H1 (cell line): ENCODE measurements around the gene ELAVL1. TPM values are rescaled to one million over a fixed set of nuclear protein-coding genes. Genes with fewer than 3 reads are reported as not detected.

Experiments
- CTCF ChIA-PET: fragments of 300-600 bp; sonication (Branson Sonifier 250); formaldehyde crosslinking; loops from one replicate; lab custom pipeline; 2021; ENCODE audit not compliant: partially characterized antibody; lab: Charles Lee
- POLR2A ChIA-PET: fragments of 300-600 bp; sonication (Branson Sonifier 250); formaldehyde crosslinking; loops from one replicate; lab custom pipeline; 2021; ENCODE audit warnings: inconsistent platforms; ENCODE audit not compliant: partially characterized antibody; lab: Charles Lee
- DNase-seq, 2 experiments: peaks; one replicate each; pipeline versions ENCODE4 v3.0.0 to v3.0.0-alpha.2; 2010 to 2022; ENCODE audit warnings: low spot score in 2 of 2, low read depth in 1 of 2, mixed read lengths in 1 of 2
- FAIRE-seq: peaks from 2 replicates; lab custom pipeline; 2011; peaks lifted over from hg19 to GRCh38; lab: Jason Lieb, UNC
- H2AFZ ChIP-seq: 2 replicates; pipeline ENCODE4 v1.8.1; 2012; ENCODE audit warnings: low read length, inconsistent platforms
- H2AK5ac ChIP-seq: 2 replicates; pipeline ENCODE4 v1.6.1; 2013; ENCODE audit warnings: low read depth, low read length
- H2BK120ac ChIP-seq: replicated peaks from 2 replicates; pipeline ENCODE3; 2013; ENCODE audit warnings: low read depth, low read length, inconsistent platforms
- H2BK12ac ChIP-seq: 2 replicates; pipeline ENCODE4 v1.6.1; 2013; ENCODE audit warnings: low read depth, low read length
- H2BK15ac ChIP-seq: 2 replicates; pipeline ENCODE4 v1.6.1; 2013; ENCODE audit warnings: low read length
- H2BK20ac ChIP-seq: 2 replicates; pipeline ENCODE4 v1.6.1; 2013; ENCODE audit warnings: low read length
- H2BK5ac ChIP-seq: 2 replicates; pipeline ENCODE4 v1.6.1; 2013; ENCODE audit warnings: low read depth, low read length
- H3K14ac ChIP-seq: 2 replicates; pipeline ENCODE4 v1.6.1; 2013; ENCODE audit warnings: inconsistent platforms; ENCODE audit not compliant: insufficient read length
- H3K18ac ChIP-seq: 2 replicates; pipeline ENCODE4 v1.6.1; 2013; ENCODE audit warnings: low read length; ENCODE audit errors: extremely low read depth
- H3K23ac ChIP-seq: 2 replicates; pipeline ENCODE4 v1.6.1; 2013; ENCODE audit warnings: inconsistent platforms; ENCODE audit not compliant: insufficient read length
- H3K23me2 ChIP-seq: 2 replicates; pipeline ENCODE4 v1.6.1; 2013; ENCODE audit warnings: low read depth, low read length
- H3K27ac ChIP-seq: 2 replicates; pipeline ENCODE4 v1.6.1; 2011; ENCODE audit warnings: low read depth, low read length, inconsistent platforms
- H3K27me3 ChIP-seq, 4 experiments: replicated peaks in 1 of 4; 1 replicate in 1 of 4; 2 replicates in 3 of 4; pipeline versions ENCODE4 v1.6.1 to v1.8.1; 2011 to 2013; ENCODE audit warnings: low read length in 3 of 4, mild to moderate bottlenecking in 3 of 4, inconsistent platforms in 2 of 4, mixed read lengths in 2 of 4, moderate library complexity in 1 of 4; ENCODE audit not compliant: control insufficient read depth in 3 of 4, insufficient read depth in 3 of 4; ENCODE audit errors: extremely low read depth in 1 of 4
- H3K36me3 ChIP-seq, 4 experiments: 2 replicates each; pipeline versions ENCODE4 v1.6.1 to v1.8.1; 2011 to 2013; ENCODE audit warnings: mild to moderate bottlenecking in 4 of 4, low read length in 3 of 4, moderate library complexity in 2 of 4, control low read depth in 1 of 4, inconsistent platforms in 1 of 4; ENCODE audit not compliant: insufficient read depth in 4 of 4, control insufficient read depth in 2 of 4
- H3K4ac ChIP-seq: replicated peaks from 2 replicates; pipeline ENCODE3; 2013; ENCODE audit warnings: low read length, low read depth, mixed read lengths, inconsistent platforms; ENCODE audit not compliant: insufficient read length
- H3K4me1 ChIP-seq, 4 experiments: replicated peaks in 1 of 4; 1 replicate in 1 of 4; 2 replicates in 3 of 4; pipeline versions ENCODE4 v1.6.1 to v1.8.1; 2011 to 2013; ENCODE audit warnings: low read length in 3 of 4, inconsistent platforms in 2 of 4, mixed read lengths in 1 of 4; ENCODE audit not compliant: insufficient read depth in 4 of 4, control insufficient read depth in 3 of 4
- H3K4me2 ChIP-seq, 2 experiments: 2 replicates each; pipeline versions ENCODE4 v1.6.1 to v1.8.1; 2011 to 2013; ENCODE audit warnings: low read depth in 2 of 2, low read length in 2 of 2, control low read depth in 1 of 2, inconsistent platforms in 1 of 2, mild to moderate bottlenecking in 1 of 2; ENCODE audit not compliant: insufficient read depth in 1 of 2
- H3K4me3 ChIP-seq, 4 experiments: fragments of 200-600, 300-600 bp in 1 of 4; sonication (generic), shearing (Covaris generic), sonication (Bioruptor Twin) in 1 of 4; 2 replicates each; pipeline versions ENCODE4 v1.5.1 to v1.8.1; 2011 to 2016; ENCODE audit warnings: low read length in 4 of 4, low read depth in 3 of 4, control low read depth in 2 of 4, inconsistent platforms in 2 of 4, mild to moderate bottlenecking in 2 of 4, mixed read lengths in 1 of 4, moderate library complexity in 1 of 4; ENCODE audit not compliant: insufficient read depth in 2 of 4; ENCODE audit errors: extremely low read depth in 1 of 4
- H3K56ac ChIP-seq: replicated peaks from 2 replicates; pipeline ENCODE3; 2013; ENCODE audit warnings: low read depth, mild to moderate bottlenecking, mixed read lengths, low read length, inconsistent platforms; ENCODE audit not compliant: insufficient read length
- H3K79me1 ChIP-seq: 2 replicates; pipeline ENCODE4 v1.6.1; 2013; ENCODE audit warnings: low read depth, low read length, control low read depth
- H3K79me2 ChIP-seq, 2 experiments: 2 replicates each; pipeline versions ENCODE4 v1.6.1 to v1.8.1; 2012 to 2013; ENCODE audit warnings: low read length in 2 of 2, mild to moderate bottlenecking in 2 of 2, inconsistent platforms in 1 of 2; ENCODE audit not compliant: insufficient read depth in 2 of 2, control insufficient read depth in 1 of 2
- H3K9ac ChIP-seq, 4 experiments: replicated peaks in 1 of 4; 1 replicate in 1 of 4; 2 replicates in 3 of 4; pipeline versions ENCODE4 v1.6.1 to v1.8.1; 2011 to 2013; ENCODE audit warnings: low read depth in 3 of 4, low read length in 3 of 4, control low read depth in 2 of 4, mild to moderate bottlenecking in 2 of 4, moderate library complexity in 2 of 4, inconsistent platforms in 1 of 4; ENCODE audit errors: extremely low read depth in 1 of 4
- H3K9me3 ChIP-seq, 2 experiments: 2 replicates each; pipeline versions ENCODE4 v1.6.1 to v1.8.1; 2012 to 2013; ENCODE audit warnings: mild to moderate bottlenecking in 2 of 2, moderate library complexity in 2 of 2, control low read depth in 1 of 2, inconsistent platforms in 1 of 2, low read depth in 1 of 2, low read length in 1 of 2, mixed read lengths in 1 of 2; ENCODE audit not compliant: insufficient read depth in 2 of 2
- H4K20me1 ChIP-seq, 2 experiments: replicated peaks in 1 of 2; 2 replicates each; pipeline versions ENCODE3 to v1.8.1; 2011 to 2013; ENCODE audit warnings: inconsistent platforms in 2 of 2, low read length in 2 of 2, mild to moderate bottlenecking in 1 of 2; ENCODE audit not compliant: insufficient read depth in 2 of 2, control insufficient read depth in 1 of 2
- H4K5ac ChIP-seq: 2 replicates; pipeline ENCODE4 v1.6.1; 2013; ENCODE audit warnings: low read length, low read depth, mixed read lengths, inconsistent platforms; ENCODE audit not compliant: insufficient read length
- H4K8ac ChIP-seq: 2 replicates; pipeline ENCODE4 v1.8.0; 2013; ENCODE audit warnings: mild to moderate bottlenecking, moderate library complexity, low read length, inconsistent platforms; ENCODE audit not compliant: insufficient read depth; ENCODE audit errors: extremely low read depth
- H4K91ac ChIP-seq: replicated peaks from 2 replicates; pipeline ENCODE3; 2013; ENCODE audit warnings: low read length, mixed read lengths, inconsistent platforms; ENCODE audit not compliant: insufficient read length
- CTCF ChIP-seq, 3 experiments: IDR thresholded peaks; 1 replicate in 2 of 3; 2 replicates in 1 of 3; pipeline versions ENCODE4 v1.5.1 to v1.6.1; 2011; ENCODE audit warnings: low read length in 3 of 3, mild to moderate bottlenecking in 3 of 3, inconsistent platforms in 2 of 3, low read depth in 1 of 3, moderate library complexity in 1 of 3; ENCODE audit not compliant: insufficient read depth in 1 of 3; ENCODE audit errors: control extremely low read depth in 1 of 3
- RAD21 ChIP-seq, 2 experiments: IDR thresholded peaks in 1 of 2; conservative IDR thresholded peaks in 1 of 2; 2 replicates each; pipeline ENCODE4 v1.6.1; 2011; ENCODE audit warnings: low read depth in 2 of 2, low read length in 2 of 2, improper control_type of control experiment in 1 of 2, inconsistent platforms in 1 of 2, mild to moderate bottlenecking in 1 of 2, moderate library complexity in 1 of 2
- SRF ChIP-seq: IDR thresholded peaks from 2 replicates; pipeline ENCODE4 v1.6.1; 2011; ENCODE audit warnings: mild to moderate bottlenecking, low read depth, low read length, moderate library complexity
- SUZ12 ChIP-seq: fragments of 200-600 bp; sonication (generic); IDR thresholded peaks from 2 replicates; pipeline ENCODE4 v1.6.1; 2012; ENCODE audit warnings: mild to moderate bottlenecking, inconsistent platforms, low read length, moderate library complexity, mixed read lengths
- WGBS, 2 experiments: shearing (Covaris generic) in 1 of 2; methylation state at CpG; one replicate each; pipeline versions ENCODE4 v1.1.6 to v1.1.7; 2013 to 2015; ENCODE audit warnings: low lambda C conversion rate in 2 of 2, mixed read lengths in 2 of 2, inconsistent platforms in 1 of 2, low coverage in 1 of 2, missing lambda C conversion rate in 1 of 2; ENCODE audit not compliant: insufficient replicate concordance in 2 of 2, insufficient coverage in 1 of 2, insufficient read length in 1 of 2; ENCODE audit errors: extremely low coverage in 1 of 2, missing lambda C conversion rate in 1 of 2; 5-methylcytosine and 5-hydroxymethylcytosine counted together
- polyA plus RNA-seq, 7 experiments: library from polyadenylated mRNA; depleted of rRNA in 3 of 7; stranded (reverse) in 5 of 7; unstranded in 2 of 7; fragments of >200 nt in 5 of 7; fragments of 200-250 nt in 2 of 7; gene quantifications; 1 replicate in 5 of 7; 2 replicates in 1 of 7; 4 replicates in 1 of 7; pipeline versions ENCODE4 v1.2.1 to v1.2.3, GENCODE V29; 2011 to 2013; ENCODE audit warnings: missing spikeins in 2 of 7, mixed read lengths in 2 of 7
- total RNA-seq: library from RNA; stranded (reverse); fragmentation: NEBNext Ultra II Directional; extraction: Animal tissue kit (Norgen Biotek cat#: 25700); gene quantifications from 2 replicates; pipeline ENCODE4 v1.2.1, GENCODE V29; 2021

Gene ELAVL1
- total and polyA plus RNA-seq, 2 of the 8 experiments (the other 6 are each of a cell fraction or from before 2014, with no cell fraction given): 56.7 to 163 TPM

GRCh38 chr19:7994114-7994513 is 11.3 kb downstream of the ELAVL1 start:
- peaks cover 16 to 28% (median 19%) of the 10 kb centered on the region in 4 experiments; a peak in 7 of 8 replicates for H3K36me3 ChIP-seq
- no peak overlapping the region for H3K18ac ChIP-seq
- no peak overlapping the region for H2AK5ac ChIP-seq
- FAIRE-seq: peak; percentile 32
- H3K4me3 ChIP-seq: no peak overlapping the region
- H3K79me2 ChIP-seq: peaks cover 57 to 89% of the 10 kb centered on the region in 2 experiments
- TF ChIP-seq RAD21 (IDR thresholded peaks at IDR 0.05 in 1 of 2, conservative IDR thresholded peaks at IDR 0.05 in 1 of 2; ENCODE audit: low read depth in 2 of 2, low read length in 2 of 2) (peak; percentile 11 to 35; a peak in 1 of 4 replicates), CTCF (IDR thresholded peaks at IDR 0.05; ENCODE audit: control extremely low read depth in 1 of 3, insufficient read depth in 1 of 3, low read depth in 1 of 3, low read length in 3 of 3) (peak in 2 of 3 experiments; percentile 8 to 29; a peak in 2 of 4 replicates), SRF (no peak), SUZ12 (no peak)
- H2BK120ac ChIP-seq: no peak overlapping the region
- no peak overlapping the region for H2BK5ac ChIP-seq
- no peak overlapping the region for H3K56ac ChIP-seq
- H3K27me3 ChIP-seq: no peaks in the 10 kb centered on the region
- POLR2A ChIA-PET: interaction anchor here (0.7 to 0.8 kb wide), 2 partner anchors 19 to 50 kb away, joined by 3 read pairs; partner anchors contain the start of gene TIMM44
- no peak overlapping the region for H3K4me2 ChIP-seq
- H3K4me1 ChIP-seq: peaks cover 0 to 6% (median 1%) of the 10 kb centered on the region in 4 experiments; a peak in 4 of 7 replicates
- no peak overlapping the region for H2AFZ ChIP-seq
- no peak overlapping the region for H3K14ac ChIP-seq
- no peak overlapping the region for H2BK15ac ChIP-seq
- WGBS, 2 experiments: 76% methylated on average over 6 of the region's 6 CpGs; no CpG with 5 or more reads in 1 of the 2 experiments
- no peak overlapping the region for H2BK12ac ChIP-seq
- H3K79me1 ChIP-seq: peaks cover 19% of the 10 kb centered on the region
- no peak overlapping the region for H3K4ac ChIP-seq
- H4K8ac ChIP-seq: no peak overlapping the region
- no peak for DNase-seq
- H4K5ac ChIP-seq: no peak overlapping the region
- H3K9ac ChIP-seq: no peak overlapping the region
- no peak overlapping the region for H4K91ac ChIP-seq
- no peaks in the 10 kb centered on the region for H3K9me3 ChIP-seq
- H4K20me1 ChIP-seq: peaks cover 40 to 58% of the 10 kb centered on the region in 2 experiments
- no peak overlapping the region for H2BK20ac ChIP-seq
- no peak overlapping the region for H3K27ac ChIP-seq
- H3K23ac ChIP-seq: no peak overlapping the region
- CTCF ChIA-PET: interaction anchor here (1.1 to 3.2 kb wide), 5 partner anchors 9 to 37 kb away, joined by 3 to 12 read pairs (median 4); no protein-coding TSS in a partner anchor
- no peaks in the 10 kb centered on the region for H3K23me2 ChIP-seq
